Gastroesophageal sphincter (tissue), 4 donors: ENCODE results near the gene RASGRP1. TPM values are rescaled to one million over a fixed set of nuclear protein-coding genes. Genes with fewer than 3 reads are reported as not detected.

Experiments
- ATAC-seq: fragments of 150-250 bp; one replicate; pipeline ENCODE4 v1.9.1; 2016; ENCODE audit warnings: mild to moderate bottlenecking, moderate library complexity
- H3K27ac ChIP-seq, 4 donors: fragments of 200-600 bp; sonication (generic) in 3 of 4; 1 replicate in 3 of 4; 2 replicates in 1 of 4; pipeline ENCODE4 v1.5.1; 2016 to 2019
- H3K27me3 ChIP-seq: fragments of 200-600 bp; sonication (generic); one replicate; pipeline ENCODE4 v1.5.1; 2019
- H3K36me3 ChIP-seq, 2 donors: fragments of 200-600 bp; sonication (generic); one replicate each; pipeline ENCODE4 v1.5.1; 2019; ENCODE audit warnings: control low read depth in 1 of 2
- H3K4me1 ChIP-seq, 3 donors: fragments of 200-600 bp; sonication (generic); 1 replicate in 2 of 3; 2 replicates in 1 of 3; pipeline ENCODE4 v1.5.1; 2016 to 2019; ENCODE audit warnings: control low read depth in 2 of 3
- H3K4me3 ChIP-seq, 2 donors: fragments of 200-600 bp; sonication (generic); one replicate each; pipeline ENCODE4 v1.5.1; 2019; ENCODE audit warnings: mild to moderate bottlenecking in 1 of 2, moderate library complexity in 1 of 2
- H3K9me3 ChIP-seq, 3 donors: fragments of 200-600 bp; sonication (generic); one replicate each; pipeline ENCODE4 v1.5.1; 2017 to 2019; ENCODE audit warnings: control low read depth in 2 of 3
- CTCF ChIP-seq, 4 experiments: fragments of 200-600 bp in 2 of 4; fragments of 450-650 bp in 2 of 4; sonication (generic) in 1 of 4; IDR thresholded peaks; one replicate each; pipeline ENCODE4 v1.5.1; 2017 to 2019; ENCODE audit warnings: antibody characterized with exemption in 4 of 4, mild to moderate bottlenecking in 2 of 4, moderate library complexity in 2 of 4
- EP300 ChIP-seq: sonication (generic); formaldehyde crosslinking; IDR thresholded peaks from one replicate; pipeline ENCODE4 v1.6.1; 2017; ENCODE audit warnings: antibody characterized with exemption, mild to moderate bottlenecking
- POLR2A ChIP-seq, 2 donors: fragments of 450-650 bp; IDR thresholded peaks; one replicate each; pipeline ENCODE4 v1.6.1; 2017; ENCODE audit warnings: antibody characterized with exemption in 2 of 2, mild to moderate bottlenecking in 2 of 2, moderate library complexity in 1 of 2
- POLR2AphosphoS5 ChIP-seq: sonication (generic); formaldehyde crosslinking; IDR thresholded peaks from one replicate; pipeline ENCODE4 v1.6.1; 2017; ENCODE audit warnings: antibody characterized with exemption
- WGBS, 2 donors: methylation state at CpG; one replicate each; pipeline ENCODE4 v1.1.5; 2018; ENCODE audit warnings: low coverage in 1 of 2; 5-methylcytosine and 5-hydroxymethylcytosine counted together
- total RNA-seq, 4 donors: library from RNA; depleted of rRNA; stranded (reverse); fragments of >200 nt; gene quantifications; one replicate each; pipeline ENCODE4 v1.1.0, GENCODE V29; 2016

RASGRP1 gene
- total RNA-seq, 4 donors from 2014 or later, result 0.16 to 0.81 (median 0.55) TPM

- no peaks in the 10 kb centered on the region for H3K27me3 ChIP-seq
- no peaks in the 10 kb centered on the region for H3K9me3 ChIP-seq
- no peak for ATAC-seq
- TF ChIP-seq POLR2A (IDR thresholded peaks at IDR 0.05) (no peak), CTCF (IDR thresholded peaks at IDR 0.05) (no peak), EP300 (no peak), POLR2AphosphoS5 (no peak)
- H3K27ac ChIP-seq, result no peak overlapping the region
- H3K36me3 ChIP-seq, result peaks cover 0 to 17% of the 10 kb centered on the region in 2 donors
- H3K4me1 ChIP-seq, result no peaks in the 10 kb centered on the region
- WGBS, 2 donors, result 61 to 91% methylated on average over 3 to 4 of the region's 4 CpGs
- H3K4me3 ChIP-seq, result no peak overlapping the region
Observed at GRCh38 chr15:38464675-38465074, 99.9 kb downstream of the RASGRP1 start.

GRCh38 chr15:38463893-38464292 lies 100.7 kb downstream of the RASGRP1 start:
- no peak overlapping the region for H3K27ac ChIP-seq
- no peak overlapping the region for H3K4me3 ChIP-seq
- TF ChIP-seq POLR2A (IDR thresholded peaks at IDR 0.05) (no peak), EP300 (no peak), POLR2AphosphoS5 (no peak), CTCF (IDR thresholded peaks at IDR 0.05) (no peak)
- WGBS, 2 donors, result 87 to 92% methylated on average over 3 of the region's 3 CpGs
- H3K27me3 ChIP-seq, result no peaks in the 10 kb centered on the region
- no peaks in the 10 kb centered on the region for H3K9me3 ChIP-seq
- H3K4me1 ChIP-seq, result no peaks in the 10 kb centered on the region
- peaks cover 0 to 12% of the 10 kb centered on the region in 2 donors for H3K36me3 ChIP-seq
- ATAC-seq, result no peak

DNA sequence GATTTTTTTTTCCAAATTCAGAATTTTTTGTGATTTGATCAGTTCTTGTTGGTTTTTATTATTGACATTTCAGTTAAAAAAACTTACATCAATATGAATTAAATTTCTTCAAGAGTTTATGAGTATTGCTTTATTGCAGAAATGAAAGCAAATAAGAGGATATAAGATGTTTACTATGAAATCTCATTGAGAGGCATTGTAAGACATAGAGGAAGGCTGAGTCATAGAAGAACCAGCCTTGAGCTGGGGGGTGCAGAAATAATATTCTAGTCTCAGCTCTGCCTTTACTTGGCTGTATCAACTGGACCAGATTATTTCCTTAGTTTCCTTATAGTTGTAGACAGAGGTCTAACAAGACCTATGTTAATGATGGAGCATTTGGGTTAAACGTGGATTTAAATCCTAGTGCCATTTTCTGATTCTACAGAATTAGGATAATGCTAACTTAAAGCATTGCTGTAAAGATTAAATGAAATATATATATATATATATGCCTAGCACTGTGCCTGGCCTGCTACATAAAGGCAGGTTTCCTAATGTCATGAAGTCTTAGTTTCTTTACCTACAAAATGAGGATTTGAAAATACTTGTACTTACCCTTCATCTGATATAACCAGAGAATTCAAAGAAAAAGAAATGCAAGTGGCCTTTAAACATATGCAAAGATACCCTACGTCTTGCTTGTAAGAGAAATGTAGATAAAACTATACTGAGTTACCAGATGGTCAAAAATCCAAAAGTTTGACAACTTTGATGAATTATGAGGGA lies 103.4 kb downstream of the RASGRP1 start:
- H3K36me3 ChIP-seq, result no peaks in the 10 kb centered on the region
- H3K4me1 ChIP-seq, result peaks cover 0 to 4% (median 0%) of the 10 kb centered on the region in 3 donors
- TF ChIP-seq POLR2A (IDR thresholded peaks at IDR 0.05) (no peak), EP300 (no peak), CTCF (IDR thresholded peaks at IDR 0.05) (no peak), POLR2AphosphoS5 (no peak)

GRCh38 chr15:38460543-38460942 lies 104.1 kb downstream of the RASGRP1 start:
- Histone ChIP-seq H3K9me3 (no peaks in the 10 kb centered on the region), H3K4me1 (peaks cover 0 to 11% (median 0%) of the 10 kb centered on the region in 3 donors), H3K27me3 (no peaks in the 10 kb centered on the region), H3K36me3 (no peaks in the 10 kb centered on the region), H3K4me3 (no peak overlapping the region), H3K27ac (no peak overlapping the region)
- ATAC-seq, result no peak
- 75 to 79% methylated on average over 3 of the region's 3 CpGs for WGBS, 2 donors
- TF ChIP-seq EP300 (no peak), POLR2A (IDR thresholded peaks at IDR 0.05) (no peak), POLR2AphosphoS5 (no peak), CTCF (IDR thresholded peaks at IDR 0.05) (no peak)

More for the DNA sequence above, 103.4 kb downstream of the RASGRP1 start:
- Histone ChIP-seq H3K27me3 (no peaks in the 10 kb centered on the region), H3K27ac (no peak overlapping the region), H3K4me3 (no peak overlapping the region), H3K9me3 (no peaks in the 10 kb centered on the region)
- no peak for ATAC-seq
- 79 to 87% methylated on average over 2 of the region's 2 CpGs for WGBS, 2 donors

GRCh38 chr15:38459480-38459879 lies 105.1 kb downstream of the RASGRP1 start:
- no peak for ATAC-seq
- Histone ChIP-seq H3K9me3 (no peaks in the 10 kb centered on the region), H3K27ac (no peak overlapping the region), H3K27me3 (no peaks in the 10 kb centered on the region), H3K36me3 (no peaks in the 10 kb centered on the region), H3K4me1 (peaks cover 3 to 20% (median 8%) of the 10 kb centered on the region in 3 donors), H3K4me3 (no peak overlapping the region)
- WGBS, 2 donors, result no CpG with 5 or more reads among the region's 6 CpGs
- TF ChIP-seq EP300 (no peak), POLR2AphosphoS5 (no peak), CTCF (IDR thresholded peaks at IDR 0.05) (no peak)
